DMS114 treated with DMSO at 0.1 percent for 48 hours (cell line): ENCODE results near the gene EXOSC2.

Experiments used
- DNase-seq: peaks from one replicate; lab custom pipeline; 2025; ENCODE audit not compliant: unreplicated experiment; lab: John Stamatoyannopoulos, UW

Gene EXOSC2

GRCh38 chr9:130735566-130735965, 42.0 kb downstream of the EXOSC2 start:
- DNase-seq: no peak

GRCh38 chr9:130736834-130737233, 43.3 kb downstream of the EXOSC2 start:
- DNase-seq: no peak

- no peak for DNase-seq
These were observed 44.7 kb downstream of the EXOSC2 start for GRCh38 chr9:130738281-130738680.

GRCh38 chr9:130739081-130739480, 45.5 kb downstream of the EXOSC2 start:
- no peak for DNase-seq

GRCh38 chr9:130740218-130741023, 46.8 kb downstream of the EXOSC2 start:
- DNase-seq: no peak

GRCh38 chr9:130741024-130741305, 47.4 kb downstream of the EXOSC2 start:
- no peak for DNase-seq

- no peak for DNase-seq
These were observed 48.4 kb downstream of the EXOSC2 start for GRCh38 chr9:130741831-130742449.

- no peak for DNase-seq
These were observed 50.1 kb downstream of the EXOSC2 start for GRCh38 chr9:130743656-130744055.

GRCh38 chr9:130745210-130745800, 51.7 kb downstream of the EXOSC2 start:
- no peak for DNase-seq

- no peak for DNase-seq
These were observed 52.2 kb downstream of the EXOSC2 start for GRCh38 chr9:130745829-130746228.

GRCh38 chr9:130746434-130747212, 53.0 kb downstream of the EXOSC2 start:
- DNase-seq: no peak

- no peak for DNase-seq
These were observed 58.2 kb downstream of the EXOSC2 start for GRCh38 chr9:130751631-130752355.
